ENCODE data around the gene PCSK9. TPM values are rescaled to one million over a fixed set of nuclear protein-coding genes. Genes with fewer than 3 reads are reported as not detected.

PCSK9 gene
- total and polyA plus RNA-seq, 2 experiments from 2014 or later, result 77.6 to 327 TPM

DNA sequence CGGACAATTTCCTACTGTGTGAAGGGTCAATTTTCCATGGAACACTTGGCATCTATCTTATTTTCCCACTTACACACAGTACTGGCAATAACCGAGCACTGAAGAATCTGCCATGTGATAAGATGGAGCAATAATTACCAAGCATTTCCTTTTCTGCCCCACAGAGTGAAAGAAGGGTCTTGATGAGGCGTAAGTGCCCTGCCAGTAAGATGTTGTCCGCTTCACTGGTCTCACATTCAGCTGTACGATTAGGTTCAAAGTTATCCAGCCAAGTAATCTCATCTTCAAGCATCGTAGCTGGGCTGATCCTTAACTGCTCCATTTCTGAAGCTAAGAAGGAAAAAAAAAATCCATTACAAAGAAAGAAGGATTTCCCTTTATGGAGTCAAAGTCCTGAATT is 67.8 kb downstream of the PCSK9 start:
- no peak overlapping the region for H2AFZ ChIP-seq

More for the DNA sequence above, 67.8 kb downstream of the PCSK9 start:
- no peaks in the 10 kb centered on the region for H4K20me1 ChIP-seq (replicated peaks; ENCODE audit: insufficient read depth)
- no peaks in the 10 kb centered on the region for H3K9me2 ChIP-seq (ENCODE audit: insufficient read depth)
- H3K27ac ChIP-seq (ENCODE audit: low read depth), result no peak overlapping the region
- no peak for ATAC-seq
- no peak overlapping the region for H3K4me2 ChIP-seq
- peaks cover 27% of the 10 kb centered on the region; the same call in 1 of the 2 replicates for H3K36me3 ChIP-seq (ENCODE audit: insufficient read depth)
- Mint-ChIP-seq H3K4me1 (no peaks in the 10 kb centered on the region), H3K36me3 (ENCODE audit: low read depth) (peaks cover 49% of the 10 kb centered on the region), H3K9me3 (no peaks in the 10 kb centered on the region), H3K27ac (no peak overlapping the region), H3K4me3 (no peak overlapping the region), H3K27me3 (ENCODE audit: insufficient read depth, low read depth, poor library complexity) (peaks cover 2% of the 10 kb centered on the region)
- H3K79me2 ChIP-seq (replicated peaks; ENCODE audit: insufficient read depth), result no peaks in the 10 kb centered on the region
- no peak for DNase-seq (ENCODE audit: low spot score)
- H3F3A ChIP-seq (replicated peaks; ENCODE audit: low read depth), result no peaks in the 10 kb centered on the region
- H3K27me3 ChIP-seq (ENCODE audit: insufficient read depth), result no peaks in the 10 kb centered on the region
- H3K4me1 ChIP-seq (ENCODE audit: insufficient read depth), result no peaks in the 10 kb centered on the region
- no peak overlapping the region for H3K4me3 ChIP-seq
- no peak for TF ChIP-seq EZH2phosphoT487 (IDR thresholded peaks at IDR 0.05; ENCODE audit: unreplicated experiment)
- TF ChIP-seq EZH2 (IDR thresholded peaks at IDR 0.05; ENCODE audit: low read depth, unreplicated experiment), result no peak
- no peak for TF ChIP-seq JUNB (IDR thresholded peaks at IDR 0.05; ENCODE audit: unreplicated experiment)
- no peak for TF ChIP-seq ZNF331 (CRISPR knock-in tag; IDR thresholded peaks at IDR 0.05; ENCODE audit: low read depth)
- TF ChIP-seq, protein P1, sequence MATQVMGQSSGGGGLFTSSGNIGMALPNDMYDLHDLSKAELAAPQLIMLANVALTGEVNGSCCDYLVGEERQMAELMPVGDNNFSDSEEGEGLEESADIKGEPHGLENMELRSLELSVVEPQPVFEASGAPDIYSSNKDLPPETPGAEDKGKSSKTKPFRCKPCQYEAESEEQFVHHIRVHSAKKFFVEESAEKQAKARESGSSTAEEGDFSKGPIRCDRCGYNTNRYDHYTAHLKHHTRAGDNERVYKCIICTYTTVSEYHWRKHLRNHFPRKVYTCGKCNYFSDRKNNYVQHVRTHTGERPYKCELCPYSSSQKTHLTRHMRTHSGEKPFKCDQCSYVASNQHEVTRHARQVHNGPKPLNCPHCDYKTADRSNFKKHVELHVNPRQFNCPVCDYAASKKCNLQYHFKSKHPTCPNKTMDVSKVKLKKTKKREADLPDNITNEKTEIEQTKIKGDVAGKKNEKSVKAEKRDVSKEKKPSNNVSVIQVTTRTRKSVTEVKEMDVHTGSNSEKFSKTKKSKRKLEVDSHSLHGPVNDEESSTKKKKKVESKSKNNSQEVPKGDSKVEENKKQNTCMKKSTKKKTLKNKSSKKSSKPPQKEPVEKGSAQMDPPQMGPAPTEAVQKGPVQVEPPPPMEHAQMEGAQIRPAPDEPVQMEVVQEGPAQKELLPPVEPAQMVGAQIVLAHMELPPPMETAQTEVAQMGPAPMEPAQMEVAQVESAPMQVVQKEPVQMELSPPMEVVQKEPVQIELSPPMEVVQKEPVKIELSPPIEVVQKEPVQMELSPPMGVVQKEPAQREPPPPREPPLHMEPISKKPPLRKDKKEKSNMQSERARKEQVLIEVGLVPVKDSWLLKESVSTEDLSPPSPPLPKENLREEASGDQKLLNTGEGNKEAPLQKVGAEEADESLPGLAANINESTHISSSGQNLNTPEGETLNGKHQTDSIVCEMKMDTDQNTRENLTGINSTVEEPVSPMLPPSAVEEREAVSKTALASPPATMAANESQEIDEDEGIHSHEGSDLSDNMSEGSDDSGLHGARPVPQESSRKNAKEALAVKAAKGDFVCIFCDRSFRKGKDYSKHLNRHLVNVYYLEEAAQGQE (IDR thresholded peaks at IDR 0.05; ENCODE audit: unreplicated experiment), result no peak
- TF ChIP-seq NANOG (IDR thresholded peaks at IDR 0.05; ENCODE audit: borderline replicate concordance), result no peak
- no peak for TF ChIP-seq POLR2AphosphoS5 (IDR thresholded peaks at IDR 0.05; ENCODE audit: low read depth)
- TF ChIP-seq, protein P2, sequence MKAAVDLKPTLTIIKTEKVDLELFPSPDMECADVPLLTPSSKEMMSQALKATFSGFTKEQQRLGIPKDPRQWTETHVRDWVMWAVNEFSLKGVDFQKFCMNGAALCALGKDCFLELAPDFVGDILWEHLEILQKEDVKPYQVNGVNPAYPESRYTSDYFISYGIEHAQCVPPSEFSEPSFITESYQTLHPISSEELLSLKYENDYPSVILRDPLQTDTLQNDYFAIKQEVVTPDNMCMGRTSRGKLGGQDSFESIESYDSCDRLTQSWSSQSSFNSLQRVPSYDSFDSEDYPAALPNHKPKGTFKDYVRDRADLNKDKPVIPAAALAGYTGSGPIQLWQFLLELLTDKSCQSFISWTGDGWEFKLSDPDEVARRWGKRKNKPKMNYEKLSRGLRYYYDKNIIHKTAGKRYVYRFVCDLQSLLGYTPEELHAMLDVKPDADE (IDR thresholded peaks at IDR 0.05), result no peak
- TF ChIP-seq, protein P3, sequence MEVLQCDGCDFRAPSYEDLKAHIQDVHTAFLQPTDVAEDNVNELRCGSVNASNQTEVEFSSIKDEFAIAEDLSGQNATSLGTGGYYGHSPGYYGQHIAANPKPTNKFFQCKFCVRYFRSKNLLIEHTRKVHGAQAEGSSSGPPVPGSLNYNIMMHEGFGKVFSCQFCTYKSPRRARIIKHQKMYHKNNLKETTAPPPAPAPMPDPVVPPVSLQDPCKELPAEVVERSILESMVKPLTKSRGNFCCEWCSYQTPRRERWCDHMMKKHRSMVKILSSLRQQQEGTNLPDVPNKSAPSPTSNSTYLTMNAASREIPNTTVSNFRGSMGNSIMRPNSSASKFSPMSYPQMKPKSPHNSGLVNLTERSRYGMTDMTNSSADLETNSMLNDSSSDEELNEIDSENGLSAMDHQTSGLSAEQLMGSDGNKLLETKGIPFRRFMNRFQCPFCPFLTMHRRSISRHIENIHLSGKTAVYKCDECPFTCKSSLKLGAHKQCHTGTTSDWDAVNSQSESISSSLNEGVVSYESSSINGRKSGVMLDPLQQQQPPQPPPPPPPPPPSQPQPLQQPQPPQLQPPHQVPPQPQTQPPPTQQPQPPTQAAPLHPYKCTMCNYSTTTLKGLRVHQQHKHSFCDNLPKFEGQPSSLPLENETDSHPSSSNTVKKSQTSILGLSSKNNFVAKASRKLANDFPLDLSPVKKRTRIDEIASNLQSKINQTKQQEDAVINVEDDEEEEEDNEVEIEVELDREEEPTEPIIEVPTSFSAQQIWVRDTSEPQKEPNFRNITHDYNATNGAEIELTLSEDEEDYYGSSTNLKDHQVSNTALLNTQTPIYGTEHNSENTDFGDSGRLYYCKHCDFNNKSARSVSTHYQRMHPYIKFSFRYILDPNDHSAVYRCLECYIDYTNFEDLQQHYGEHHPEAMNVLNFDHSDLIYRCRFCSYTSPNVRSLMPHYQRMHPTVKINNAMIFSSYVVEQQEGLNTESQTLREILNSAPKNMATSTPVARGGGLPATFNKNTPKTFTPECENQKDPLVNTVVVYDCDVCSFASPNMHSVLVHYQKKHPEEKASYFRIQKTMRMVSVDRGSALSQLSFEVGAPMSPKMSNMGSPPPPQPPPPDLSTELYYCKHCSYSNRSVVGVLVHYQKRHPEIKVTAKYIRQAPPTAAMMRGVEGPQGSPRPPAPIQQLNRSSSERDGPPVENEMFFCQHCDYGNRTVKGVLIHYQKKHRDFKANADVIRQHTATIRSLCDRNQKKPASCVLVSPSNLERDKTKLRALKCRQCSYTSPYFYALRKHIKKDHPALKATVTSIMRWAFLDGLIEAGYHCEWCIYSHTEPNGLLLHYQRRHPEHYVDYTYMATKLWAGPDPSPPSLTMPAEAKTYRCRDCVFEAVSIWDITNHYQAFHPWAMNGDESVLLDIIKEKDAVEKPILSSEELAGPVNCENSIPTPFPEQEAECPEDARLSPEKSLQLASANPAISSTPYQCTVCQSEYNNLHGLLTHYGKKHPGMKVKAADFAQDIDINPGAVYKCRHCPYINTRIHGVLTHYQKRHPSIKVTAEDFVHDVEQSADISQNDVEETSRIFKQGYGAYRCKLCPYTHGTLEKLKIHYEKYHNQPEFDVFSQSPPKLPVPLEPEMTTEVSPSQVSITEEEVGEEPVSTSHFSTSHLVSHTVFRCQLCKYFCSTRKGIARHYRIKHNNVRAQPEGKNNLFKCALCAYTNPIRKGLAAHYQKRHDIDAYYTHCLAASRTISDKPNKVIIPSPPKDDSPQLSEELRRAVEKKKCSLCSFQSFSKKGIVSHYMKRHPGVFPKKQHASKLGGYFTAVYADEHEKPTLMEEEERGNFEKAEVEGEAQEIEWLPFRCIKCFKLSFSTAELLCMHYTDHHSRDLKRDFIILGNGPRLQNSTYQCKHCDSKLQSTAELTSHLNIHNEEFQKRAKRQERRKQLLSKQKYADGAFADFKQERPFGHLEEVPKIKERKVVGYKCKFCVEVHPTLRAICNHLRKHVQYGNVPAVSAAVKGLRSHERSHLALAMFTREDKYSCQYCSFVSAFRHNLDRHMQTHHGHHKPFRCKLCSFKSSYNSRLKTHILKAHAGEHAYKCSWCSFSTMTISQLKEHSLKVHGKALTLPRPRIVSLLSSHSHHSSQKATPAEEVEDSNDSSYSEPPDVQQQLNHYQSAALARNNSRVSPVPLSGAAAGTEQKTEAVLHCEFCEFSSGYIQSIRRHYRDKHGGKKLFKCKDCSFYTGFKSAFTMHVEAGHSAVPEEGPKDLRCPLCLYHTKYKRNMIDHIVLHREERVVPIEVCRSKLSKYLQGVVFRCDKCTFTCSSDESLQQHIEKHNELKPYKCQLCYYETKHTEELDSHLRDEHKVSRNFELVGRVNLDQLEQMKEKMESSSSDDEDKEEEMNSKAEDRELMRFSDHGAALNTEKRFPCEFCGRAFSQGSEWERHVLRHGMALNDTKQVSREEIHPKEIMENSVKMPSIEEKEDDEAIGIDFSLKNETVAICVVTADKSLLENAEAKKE (CRISPR knock-in tag; IDR thresholded peaks at IDR 0.05), result no peak
- no peak for TF ChIP-seq ZNF114 (CRISPR knock-in tag; IDR thresholded peaks at IDR 0.05)
- TF ChIP-seq CREB1 (CRISPR knock-in tag; IDR thresholded peaks at IDR 0.05; ENCODE audit: low read depth), result no peak
- TF ChIP-seq, protein P4, sequence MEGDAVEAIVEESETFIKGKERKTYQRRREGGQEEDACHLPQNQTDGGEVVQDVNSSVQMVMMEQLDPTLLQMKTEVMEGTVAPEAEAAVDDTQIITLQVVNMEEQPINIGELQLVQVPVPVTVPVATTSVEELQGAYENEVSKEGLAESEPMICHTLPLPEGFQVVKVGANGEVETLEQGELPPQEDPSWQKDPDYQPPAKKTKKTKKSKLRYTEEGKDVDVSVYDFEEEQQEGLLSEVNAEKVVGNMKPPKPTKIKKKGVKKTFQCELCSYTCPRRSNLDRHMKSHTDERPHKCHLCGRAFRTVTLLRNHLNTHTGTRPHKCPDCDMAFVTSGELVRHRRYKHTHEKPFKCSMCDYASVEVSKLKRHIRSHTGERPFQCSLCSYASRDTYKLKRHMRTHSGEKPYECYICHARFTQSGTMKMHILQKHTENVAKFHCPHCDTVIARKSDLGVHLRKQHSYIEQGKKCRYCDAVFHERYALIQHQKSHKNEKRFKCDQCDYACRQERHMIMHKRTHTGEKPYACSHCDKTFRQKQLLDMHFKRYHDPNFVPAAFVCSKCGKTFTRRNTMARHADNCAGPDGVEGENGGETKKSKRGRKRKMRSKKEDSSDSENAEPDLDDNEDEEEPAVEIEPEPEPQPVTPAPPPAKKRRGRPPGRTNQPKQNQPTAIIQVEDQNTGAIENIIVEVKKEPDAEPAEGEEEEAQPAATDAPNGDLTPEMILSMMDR (conservative IDR thresholded peaks at IDR 0.05; ENCODE audit: low read depth in 2 of 2), result no peak
- no peak for TF ChIP-seq STAT1 (IDR thresholded peaks at IDR 0.05; ENCODE audit: unreplicated experiment)
